ENCODE data around the gene PCBP4.
"Not testable (repeated sequence)": the region's sequence is repeated elsewhere in the genome, so short reads cannot be mapped to it uniquely, and the experiment has no call there.

PCBP4 gene

DNA sequence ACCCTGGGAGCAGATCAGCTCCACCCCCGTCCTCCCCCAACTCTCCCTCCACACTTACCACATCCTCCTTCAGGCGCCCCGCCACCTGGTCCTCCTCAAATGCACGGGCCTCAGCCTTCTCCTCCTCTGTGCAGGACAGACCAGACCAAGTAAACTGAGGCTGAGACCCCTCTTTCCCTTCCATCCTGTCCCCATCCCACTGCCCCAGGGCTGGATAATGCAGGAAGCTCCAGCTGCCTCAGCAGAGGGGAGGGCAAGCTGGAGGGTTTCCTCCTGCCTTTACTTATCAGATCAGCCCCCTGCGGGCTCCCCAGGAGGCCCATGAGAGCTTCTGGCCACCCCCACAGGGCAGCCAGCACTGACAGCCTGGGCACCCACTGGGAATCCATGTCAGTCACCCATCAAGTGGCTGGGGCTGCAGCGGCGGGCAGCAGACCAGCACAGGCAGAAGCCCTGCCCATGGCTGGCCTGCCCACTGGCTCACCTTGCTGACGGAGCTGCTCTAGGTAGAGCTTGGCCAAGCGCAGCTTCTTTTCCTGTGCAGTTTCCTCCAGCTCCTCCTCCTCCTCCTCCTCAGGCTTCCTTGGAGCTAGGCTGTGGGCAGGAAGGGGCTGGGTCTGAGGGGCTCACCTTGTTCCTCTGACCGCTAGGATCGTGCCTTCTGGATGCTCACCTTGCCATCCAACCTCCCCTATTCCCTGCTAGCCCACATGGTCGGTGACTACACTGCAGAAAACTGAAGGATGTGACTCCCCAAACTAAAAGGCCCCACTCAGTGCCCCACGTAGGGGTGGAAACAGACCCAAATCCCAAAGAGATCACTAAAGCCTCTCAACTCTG lies 29.4 kb downstream of the PCBP4 start:
- DNase-seq = no peak

DNA sequence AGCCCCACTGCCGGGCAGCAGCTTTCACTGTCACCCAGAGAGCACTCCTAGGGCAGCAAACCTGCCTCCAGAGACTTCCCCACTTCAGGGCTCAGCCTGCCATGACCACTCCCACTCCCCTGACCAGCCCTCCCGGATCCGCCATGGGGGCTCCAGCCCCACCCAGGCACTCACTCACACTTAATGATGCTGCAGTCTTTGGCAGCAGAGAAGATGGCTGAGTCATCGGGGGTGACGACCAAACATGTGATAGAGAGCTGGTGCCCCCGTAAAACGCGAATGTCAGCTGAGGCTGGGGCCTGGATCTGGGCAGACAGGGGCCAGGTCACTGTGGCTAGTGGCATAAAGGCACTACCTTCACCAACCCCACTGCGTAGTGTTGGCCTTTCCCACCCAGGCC lies 30.2 kb downstream of the PCBP4 start:
- DNase-seq = no peak

DNA sequence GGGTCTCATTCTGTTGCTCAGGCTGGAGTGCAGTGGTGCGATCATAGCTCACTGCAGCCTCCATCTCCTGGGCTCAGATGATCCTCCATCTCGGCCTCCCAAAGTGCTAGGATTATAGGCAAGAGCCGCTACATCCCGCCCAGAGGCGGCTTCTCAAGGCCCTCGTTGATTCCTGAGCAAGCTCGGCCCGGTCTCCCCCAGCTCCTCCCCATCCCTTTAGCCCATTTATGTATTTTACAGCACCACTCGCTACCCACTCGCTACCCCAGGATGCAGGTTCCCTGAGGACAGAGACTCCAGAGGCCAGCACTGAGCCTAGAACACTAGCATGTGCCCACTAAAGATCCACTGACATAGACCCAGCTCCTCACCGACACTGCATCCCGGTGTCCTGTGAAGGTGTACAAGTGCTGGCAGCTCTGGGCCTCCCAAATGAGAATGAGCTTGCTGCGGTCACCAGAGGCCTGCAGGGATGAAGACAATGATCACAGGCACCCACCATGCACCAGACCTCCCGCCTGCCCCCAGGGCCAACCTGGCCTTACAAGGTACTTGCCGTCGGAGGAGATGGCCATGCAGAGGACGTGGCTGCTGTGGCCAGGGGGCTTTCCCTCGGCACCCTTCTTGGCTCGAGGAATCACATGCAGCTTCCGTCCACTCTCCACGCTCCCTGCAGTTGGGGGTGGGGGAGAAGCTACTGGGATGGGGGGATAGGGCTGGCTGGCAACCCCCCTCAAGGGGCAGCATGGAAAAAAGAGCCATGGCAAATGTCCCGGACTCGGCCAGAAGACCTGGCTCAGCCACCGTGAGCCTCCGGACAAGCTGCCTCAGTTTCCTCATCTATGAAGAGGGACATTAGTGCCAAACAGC lies 31.1 kb downstream of the PCBP4 start:
- no peak for DNase-seq

DNA sequence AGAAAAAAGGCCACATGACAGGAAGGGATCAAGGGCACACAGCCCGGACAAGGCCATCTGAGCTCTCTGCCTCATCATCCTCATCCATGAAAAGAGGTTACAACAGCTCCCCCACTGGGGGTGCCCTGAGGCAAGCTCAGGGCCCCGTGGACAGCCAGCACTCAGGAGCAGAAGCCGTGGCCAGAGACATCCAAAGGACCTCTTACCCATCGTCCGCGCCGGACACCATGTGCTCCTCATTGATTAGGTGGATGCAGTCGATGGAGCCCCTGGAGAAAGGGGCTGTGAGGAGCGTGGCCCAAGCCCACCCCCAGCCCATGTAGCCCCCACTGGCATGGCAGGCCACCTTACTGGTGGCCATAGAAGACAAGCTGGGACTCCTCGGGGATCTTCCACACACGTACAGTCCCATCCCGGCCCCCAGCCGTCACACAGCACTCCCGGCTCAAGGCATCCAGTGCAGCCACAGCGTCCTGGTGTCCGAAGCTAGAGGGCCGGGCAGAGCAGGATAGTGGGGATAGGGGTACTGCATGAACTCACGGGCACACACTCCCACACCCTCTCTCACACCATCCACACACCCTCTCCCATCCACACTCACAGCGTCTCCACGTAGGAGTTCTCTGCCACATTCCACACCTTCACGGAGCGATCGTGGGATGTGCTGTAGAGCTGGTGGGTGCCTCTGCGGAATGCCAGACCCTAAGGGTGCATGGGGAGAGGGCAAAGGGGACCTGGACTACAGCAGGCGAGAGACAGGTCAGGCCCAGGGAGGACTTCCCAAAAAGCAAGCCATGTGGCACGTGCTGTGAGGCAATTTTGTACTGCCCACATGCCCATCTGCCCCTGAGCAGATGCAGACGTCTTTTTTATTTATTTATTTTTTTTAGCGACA lies 32.0 kb downstream of the PCBP4 start:
- no peak for DNase-seq

DNA sequence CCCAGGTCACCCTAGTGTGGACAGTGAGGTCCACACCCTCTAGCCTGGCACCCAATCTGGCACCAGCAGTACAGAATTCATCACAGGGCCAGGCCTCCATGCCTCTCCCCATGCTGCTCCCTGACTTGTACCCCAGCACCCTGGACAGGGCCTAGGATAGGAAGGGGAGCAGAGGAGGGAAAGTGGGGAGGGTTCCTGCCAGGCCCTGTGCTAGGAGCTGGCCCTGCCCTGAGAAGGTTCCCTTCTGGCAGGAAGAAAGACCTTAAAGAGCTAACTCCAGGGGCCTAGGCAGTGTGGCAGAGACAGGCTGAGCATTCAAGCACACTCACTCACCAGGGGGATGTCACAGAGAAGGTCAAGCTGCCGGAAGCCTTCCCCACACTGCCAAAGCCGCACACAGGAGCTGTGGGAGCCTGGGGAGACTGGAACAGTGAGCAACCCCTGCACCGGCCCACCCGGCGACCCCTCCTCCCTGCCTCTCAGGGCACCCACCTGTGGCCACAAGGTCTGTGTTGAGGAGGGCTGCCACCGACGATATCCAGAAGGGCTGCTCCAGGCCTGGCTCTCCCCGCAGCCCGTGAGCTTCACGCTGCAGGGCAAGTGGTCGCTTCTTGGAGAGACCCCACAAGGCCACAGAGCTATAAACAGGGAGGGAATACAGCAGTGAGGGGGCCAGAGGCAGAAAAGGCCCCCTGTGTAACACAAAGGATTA lies 33.0 kb downstream of the PCBP4 start:
- DNase-seq = no peak

DNA sequence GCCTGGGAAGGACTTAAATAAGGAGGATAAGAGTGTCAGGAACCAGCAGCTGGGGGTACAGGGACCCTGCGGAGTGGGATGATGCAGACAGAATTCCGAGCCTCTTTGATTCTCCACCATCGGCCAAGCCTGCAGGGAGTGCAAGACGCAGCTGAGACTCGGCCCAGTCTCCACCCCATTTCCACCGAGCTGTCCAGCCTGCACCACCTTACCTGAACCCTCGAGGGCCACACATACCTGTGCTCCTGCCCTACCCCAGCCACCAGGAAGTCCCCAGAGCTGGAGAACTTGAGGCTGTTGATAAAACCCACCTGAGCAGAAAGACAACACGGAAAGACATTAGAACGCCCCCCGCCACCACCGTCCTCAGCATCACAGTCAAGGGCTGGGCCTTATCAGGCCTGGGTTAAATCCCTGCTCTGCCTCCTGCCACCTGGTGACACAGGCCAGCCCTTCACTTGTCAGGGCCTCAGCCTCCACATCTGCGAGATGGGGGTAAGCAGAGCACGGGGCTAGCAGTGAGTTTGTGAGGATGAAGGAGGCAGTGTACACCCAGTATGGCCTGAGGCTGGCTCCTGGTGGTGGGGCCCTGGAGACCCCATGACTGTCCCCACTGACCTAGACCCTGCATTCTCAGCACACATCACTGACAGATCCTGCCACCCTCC lies 33.6 kb downstream of the PCBP4 start:
- no peak for DNase-seq

DNA sequence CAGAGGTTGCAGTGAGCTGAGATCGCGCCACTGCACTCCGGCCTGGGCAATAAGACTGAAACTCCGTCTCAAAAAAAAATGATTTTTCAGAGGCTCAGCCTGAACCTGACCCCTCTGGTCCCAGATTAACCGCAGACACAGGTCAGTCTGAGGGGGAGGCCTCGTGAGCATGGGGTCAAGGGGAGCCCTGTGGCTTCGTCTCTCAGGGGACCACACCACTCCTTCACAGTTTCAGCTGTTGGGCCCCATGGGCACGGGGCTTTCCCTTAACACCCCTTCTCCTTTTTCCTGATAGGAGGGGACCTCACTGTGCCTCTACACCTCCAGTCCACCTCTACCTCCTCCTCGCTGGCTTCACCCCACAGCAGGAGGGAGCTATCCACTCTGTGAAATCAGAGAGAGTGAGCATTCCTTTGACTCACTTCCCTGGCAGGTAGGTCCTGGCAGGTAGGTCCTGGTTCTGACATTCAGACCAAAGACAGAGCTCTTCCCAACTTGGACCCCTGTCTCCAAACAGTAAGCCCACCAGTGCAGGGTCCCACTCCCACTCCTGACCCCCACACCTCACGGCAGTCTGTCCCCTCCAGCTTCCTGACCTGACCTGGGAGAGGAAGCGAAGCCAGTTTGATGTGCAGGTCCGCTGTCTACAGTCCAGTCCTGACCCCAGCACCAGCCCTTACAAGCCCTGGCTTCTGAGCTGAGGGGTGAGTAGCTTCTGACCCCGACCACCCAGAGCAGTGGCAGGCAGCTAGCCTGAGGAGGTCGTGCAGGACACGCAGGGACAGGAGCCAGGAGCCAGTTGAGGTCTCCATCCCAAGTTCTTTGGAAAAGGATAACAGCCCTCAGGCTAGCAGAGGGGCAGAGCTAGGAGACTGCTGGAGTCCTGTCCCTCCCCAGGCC lies 34.5 kb downstream of the PCBP4 start:
- no peak for DNase-seq

DNA sequence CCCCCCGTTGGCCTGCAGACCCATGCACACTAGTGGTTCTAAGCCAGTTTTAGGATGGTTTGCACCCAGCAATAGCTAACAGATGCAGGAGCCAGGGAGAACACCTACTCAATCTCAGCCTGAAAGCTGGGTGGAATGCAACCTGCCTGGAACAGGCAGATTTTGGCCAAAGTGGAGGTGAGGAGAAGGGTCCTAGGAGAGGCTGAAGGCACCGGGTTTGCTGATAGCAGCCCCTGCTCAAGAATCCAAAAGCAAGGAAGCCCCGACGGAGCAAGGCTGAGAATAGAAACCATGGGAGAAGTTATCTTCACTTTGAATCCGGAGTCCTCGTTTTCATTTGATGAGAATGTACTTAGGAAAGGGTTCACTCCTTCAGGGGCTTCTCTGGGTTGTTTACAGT lies 35.5 kb downstream of the PCBP4 start:
- no peak for DNase-seq

DNA sequence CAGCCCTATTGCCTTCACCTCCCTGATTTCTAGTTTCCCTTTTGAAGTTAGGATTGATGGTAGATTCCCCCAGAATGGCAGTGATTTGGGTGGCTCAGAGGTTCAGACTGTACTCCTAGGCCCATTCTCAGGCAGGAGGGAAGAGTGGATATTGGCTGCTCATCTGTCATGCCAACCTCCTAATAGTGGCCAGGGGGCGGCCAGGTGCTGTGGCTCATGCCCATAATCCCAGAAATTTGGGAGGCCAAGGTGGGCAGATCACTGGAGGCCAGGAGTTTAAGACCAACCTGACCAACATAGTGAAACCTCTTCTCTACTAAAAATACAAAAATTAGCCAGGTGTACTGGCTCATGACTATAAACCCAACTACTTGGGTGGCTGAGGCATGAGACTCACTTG lies 36.8 kb downstream of the PCBP4 start:
- no peak for DNase-seq

DNA sequence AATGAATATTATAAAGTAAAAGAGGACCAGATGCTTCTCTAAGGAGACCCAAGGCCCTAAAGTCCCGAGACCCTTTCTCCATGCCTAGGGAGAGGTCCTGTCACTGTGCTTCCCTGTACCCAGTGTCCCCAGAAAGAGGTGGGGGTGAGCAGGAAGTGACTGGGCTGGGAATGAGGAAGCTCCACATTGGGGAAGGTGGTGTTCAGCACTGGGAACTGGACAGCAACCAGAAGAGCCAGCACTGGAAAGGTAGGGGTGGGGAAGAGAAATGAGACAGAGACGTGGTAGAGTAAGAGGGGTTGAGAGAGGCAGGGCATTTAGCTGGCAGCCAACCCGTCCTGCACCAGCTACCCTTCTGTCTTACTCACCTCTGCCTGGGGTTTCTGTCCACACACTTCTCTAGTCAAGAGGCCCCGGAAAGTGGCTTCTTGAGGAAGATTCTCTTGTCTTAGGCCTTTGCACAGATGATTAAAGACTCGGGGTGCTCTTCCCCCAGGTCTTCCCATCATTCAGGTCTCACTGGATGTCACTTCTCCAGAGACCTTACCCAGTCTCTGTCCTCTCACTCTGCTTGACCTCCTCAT lies 37.7 kb downstream of the PCBP4 start:
- DNase-seq = no peak

DNA sequence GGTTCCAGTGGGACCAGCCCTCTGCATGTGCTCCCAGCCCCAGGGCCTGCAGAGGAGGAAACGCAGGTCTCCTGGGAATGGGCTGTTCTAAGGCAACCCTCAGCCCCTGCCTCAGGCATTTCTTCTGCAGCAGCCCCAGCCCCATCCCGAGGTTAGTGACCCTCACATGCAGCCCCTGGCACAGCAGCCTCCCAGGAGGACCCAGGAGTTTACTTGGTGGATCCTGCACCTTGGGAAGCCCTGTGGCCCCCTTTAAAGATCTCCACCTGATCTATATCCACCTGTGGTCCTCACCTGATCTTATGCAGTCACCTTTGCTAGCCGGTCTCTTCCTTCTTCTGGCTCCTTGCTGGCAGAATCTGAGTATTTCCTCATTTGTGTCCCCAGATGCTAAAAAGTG lies 38.3 kb downstream of the PCBP4 start:
- not testable (repeated sequence) for DNase-seq

DNA sequence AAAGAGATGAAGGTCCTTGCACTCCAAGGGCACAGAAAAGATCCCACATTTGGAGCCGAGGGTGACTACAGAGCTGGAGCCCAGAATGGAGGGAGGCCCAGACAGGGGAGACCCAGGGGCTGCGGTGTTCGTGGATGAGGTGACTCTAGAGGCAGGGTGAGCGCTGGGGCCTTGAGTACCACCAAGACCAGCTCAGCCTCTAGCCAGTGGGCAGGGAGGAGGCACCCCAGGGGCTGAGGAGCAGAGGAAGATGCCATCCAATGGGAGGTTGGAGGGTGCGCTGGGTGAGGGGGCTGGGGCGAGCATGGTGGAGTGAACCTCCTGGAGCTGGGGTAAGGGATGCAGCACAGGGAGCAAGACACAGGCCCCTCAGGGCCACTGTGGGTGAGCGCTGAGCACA lies 38.8 kb downstream of the PCBP4 start:
- DNase-seq = no peak

DNA sequence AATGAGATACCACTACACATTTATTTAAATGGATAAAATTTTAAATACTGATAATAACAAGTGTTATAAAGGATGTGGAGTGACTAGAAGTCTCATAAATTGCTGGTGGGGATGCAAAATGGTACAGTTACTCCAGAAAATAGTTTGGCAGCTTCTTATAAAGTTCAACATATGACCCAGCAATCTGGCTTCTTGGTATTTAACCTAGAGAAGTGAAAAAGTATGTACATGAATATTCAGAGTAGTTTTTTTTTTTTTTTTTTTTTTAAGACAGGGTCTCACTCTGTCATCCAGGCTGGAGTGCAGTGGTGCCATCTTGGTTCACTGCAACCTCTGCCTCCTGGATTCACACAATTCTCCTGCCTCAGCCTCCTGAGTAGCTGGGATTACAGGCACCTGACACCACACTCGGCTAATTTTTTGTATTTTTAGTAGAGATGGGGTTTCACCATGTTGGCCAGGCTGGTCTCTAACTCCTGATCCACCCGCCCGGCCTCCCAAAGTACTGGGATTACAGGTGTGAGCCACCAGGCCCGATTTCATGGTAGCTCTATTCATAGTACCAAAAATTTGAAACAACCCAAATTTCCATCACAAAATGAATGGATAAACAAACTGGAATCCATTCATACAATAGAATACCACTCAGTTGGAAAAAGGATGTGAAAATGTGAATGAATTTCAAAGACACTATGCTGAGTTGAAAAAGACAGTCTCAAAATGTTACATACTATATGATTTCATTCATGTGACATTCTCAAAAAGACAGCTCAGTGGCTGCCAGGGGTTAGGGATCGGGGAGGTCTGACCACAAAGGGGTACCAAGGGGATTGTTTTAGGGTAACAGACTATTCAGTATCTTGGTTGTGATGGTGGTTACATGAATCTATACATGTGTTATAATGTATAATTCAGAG lies 39.9 kb downstream of the PCBP4 start:
- no peak for DNase-seq

DNA sequence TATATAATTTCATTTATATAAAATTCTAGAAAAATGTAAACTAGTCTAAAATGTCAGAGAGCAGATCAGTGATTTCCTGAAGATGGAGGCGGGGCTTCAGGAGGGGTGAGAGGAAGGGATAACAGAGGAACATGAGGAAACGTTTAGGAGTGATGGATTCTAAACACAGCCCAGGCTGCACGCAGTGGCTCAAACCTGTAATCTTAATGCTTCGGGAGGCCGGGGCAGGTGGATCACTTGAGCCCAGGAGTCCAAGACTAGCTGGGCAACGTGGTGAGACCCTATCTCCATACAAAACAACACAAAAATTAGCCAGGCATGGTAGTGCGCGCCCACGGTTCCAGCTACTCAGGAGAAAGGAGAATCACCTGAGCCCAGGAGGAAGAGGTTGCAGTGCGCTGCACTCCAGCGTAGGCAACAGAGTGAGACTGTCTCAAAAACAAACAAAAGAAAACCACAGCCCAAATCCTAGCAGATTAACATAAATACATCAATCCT lies 46.1 kb downstream of the PCBP4 start:
- no peak for DNase-seq

DNA sequence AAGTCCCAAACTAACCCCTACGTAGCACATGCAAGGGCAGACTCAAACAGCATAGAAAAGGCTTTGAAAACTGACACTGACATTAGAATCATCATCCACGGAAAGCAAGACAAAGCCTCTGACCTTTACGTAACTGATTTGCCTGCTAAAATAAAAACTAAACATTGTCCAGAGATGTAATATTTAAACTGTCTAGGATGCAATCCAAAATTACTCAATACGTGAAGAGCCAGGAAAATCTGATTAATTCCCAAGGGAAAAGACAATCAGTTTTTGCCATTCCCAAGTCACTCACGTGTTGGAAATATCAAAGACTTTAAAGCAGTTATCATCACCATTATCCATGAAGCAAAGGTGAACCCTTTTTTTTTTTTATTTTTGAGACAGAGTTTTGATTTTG lies 50.8 kb downstream of the PCBP4 start:
- DNase-seq = no peak

DNA sequence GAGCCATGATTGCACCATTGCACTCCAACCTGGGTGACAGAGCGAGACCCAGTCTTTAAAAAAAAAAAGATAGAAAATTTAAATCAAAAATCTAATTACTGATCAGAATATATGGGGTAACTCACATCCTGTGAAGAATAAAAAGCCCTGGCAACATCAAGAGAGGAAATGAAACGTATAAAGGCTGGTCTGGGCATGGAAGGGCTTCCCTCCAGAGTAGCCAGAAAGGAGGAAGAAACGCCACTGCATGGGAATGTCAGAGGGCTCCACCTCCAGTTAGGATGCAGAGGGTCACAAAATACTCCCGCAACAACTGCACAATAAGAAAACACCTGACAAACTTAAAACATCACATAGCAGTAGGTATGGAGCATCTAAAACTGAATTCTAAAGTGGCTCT lies 59.2 kb downstream of the PCBP4 start:
- DNase-seq = no peak

All from activated T-cell treated with anti-CD3 and anti-CD28 coated beads for 4 hours (primary cell).